A549 treated with DMSO at 1 μM for 4 hours (cell line): ENCODE measurements around the gene BLTP3A. TPM values are rescaled to one million over a fixed set of nuclear protein-coding genes. Genes with fewer than 3 reads are reported as not detected.

Source experiments
- total RNA-seq: library from RNA; stranded (reverse); fragments of 200-300 nt; extraction: Qiagen RNA extraction; gene quantifications from 5 replicates; pipeline ENCODE4 v1.2.3, GENCODE V29; 2022; ENCODE audit warnings: low read depth

BLTP3A gene, protein sequence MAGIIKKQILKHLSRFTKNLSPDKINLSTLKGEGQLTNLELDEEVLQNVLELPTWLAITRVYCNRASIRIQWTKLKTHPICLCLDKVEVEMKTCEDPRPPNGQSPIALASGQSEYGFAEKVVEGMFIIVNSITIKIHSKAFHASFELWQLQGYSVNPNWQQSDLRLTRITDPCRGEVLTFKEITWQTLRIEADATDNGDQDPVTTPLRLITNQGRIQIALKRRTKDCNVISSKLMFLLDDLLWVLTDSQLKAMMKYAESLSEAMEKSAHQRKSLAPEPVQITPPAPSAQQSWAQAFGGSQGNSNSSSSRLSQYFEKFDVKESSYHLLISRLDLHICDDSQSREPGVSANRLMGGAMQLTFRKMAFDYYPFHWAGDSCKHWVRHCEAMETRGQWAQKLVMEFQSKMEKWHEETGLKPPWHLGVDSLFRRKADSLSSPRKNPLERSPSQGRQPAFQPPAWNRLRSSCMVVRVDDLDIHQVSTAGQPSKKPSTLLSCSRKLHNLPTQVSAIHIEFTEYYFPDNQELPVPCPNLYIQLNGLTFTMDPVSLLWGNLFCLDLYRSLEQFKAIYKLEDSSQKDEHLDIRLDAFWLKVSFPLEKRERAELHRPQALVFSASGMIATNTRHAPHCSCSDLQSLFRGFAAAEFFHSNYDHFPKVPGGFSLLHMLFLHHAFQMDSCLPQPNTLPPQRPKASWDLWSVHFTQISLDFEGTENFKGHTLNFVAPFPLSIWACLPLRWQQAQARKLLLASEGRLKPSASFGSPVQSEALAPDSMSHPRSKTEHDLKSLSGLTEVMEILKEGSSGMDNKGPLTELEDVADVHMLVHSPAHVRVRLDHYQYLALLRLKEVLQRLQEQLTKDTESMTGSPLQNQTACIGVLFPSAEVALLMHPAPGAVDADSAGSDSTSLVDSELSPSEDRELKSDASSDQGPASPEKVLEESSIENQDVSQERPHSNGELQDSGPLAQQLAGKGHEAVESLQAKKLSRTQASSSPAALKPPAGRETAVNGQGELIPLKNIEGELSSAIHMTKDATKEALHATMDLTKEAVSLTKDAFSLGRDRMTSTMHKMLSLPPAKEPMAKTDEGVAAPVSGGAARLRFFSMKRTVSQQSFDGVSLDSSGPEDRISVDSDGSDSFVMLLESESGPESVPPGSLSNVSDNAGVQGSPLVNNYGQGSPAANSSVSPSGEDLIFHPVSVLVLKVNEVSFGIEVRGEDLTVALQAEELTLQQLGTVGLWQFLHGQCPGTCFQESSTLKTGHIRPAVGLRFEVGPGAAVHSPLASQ (N-terminal part only)
- 5.1 to 7.0 TPM (median 6.7 TPM) in 5 replicates for total RNA-seq

DNA sequence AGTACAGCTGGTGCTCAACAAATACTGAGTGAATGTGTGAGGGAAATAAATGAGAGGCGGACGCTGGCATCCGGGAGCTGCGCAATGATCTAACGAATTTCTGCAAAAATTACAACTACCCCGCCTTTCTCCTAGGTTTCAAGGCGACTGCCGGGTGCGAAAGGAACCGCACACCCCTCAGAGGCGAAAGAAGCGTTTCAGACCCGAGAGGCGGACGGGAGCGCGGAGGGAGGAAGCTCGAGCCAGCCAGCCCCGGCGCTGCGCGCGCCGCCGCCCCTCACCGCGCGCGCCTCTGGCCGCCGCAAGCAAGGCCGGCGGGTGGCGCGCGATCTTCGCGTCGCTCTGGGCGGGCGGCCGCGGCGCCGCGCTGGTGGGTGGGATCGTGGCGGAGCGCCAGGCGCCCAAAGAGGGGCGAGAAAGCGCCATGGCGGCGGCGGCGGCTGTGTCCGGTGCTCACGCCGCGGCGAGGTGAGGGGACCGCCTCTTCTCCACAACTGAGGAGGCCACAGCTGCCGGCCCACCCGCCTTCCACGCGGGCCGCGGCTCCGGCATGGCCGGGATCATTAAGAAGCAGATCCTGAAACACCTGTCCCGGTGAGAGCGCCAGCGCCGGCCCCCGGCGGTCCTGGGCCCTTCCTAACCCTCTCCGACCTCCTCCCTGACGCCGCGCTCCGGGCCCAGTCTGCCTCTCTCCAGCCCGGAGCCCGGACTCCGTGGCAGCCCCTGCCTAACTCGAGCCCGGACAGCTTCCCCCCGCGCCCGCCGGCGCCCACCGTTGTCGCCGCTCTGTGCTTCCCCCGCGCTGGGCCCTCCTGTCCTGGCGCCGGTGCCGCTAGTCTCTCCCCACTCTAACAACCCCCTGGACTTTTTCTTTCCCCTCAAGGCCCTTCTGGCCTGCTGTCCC, at the start of gene BLTP3A:
TSS of gene BLTP3A (plus strand) at position 383 of the 904 bp plus-strand sequence. CDS start at position 551, 168 bp downstream.

Other genes starting within 250 kb of the BLTP3A start
- gene SPDEF, start 235.8 kb upstream of the BLTP3A start, total RNA-seq, result 1.5 to 2.8 TPM (median 2.6 TPM) in 5 replicates
- 31.0 to 33.6 TPM (median 32.8 TPM) in 5 replicates for gene ILRUN, start 95.3 kb upstream of the BLTP3A start, total RNA-seq
- 187 to 222 TPM (median 201 TPM) in 5 replicates for gene SNRPC, start 34.6 kb upstream of the BLTP3A start, total RNA-seq
- gene TAF11, start 96.0 kb downstream of the BLTP3A start, total RNA-seq, result 19.3 to 21.7 TPM (median 20.3 TPM) in 5 replicates
- 5.6 to 8.1 TPM (median 7.7 TPM) in 5 replicates for gene ANKS1A, start 97.2 kb downstream of the BLTP3A start, total RNA-seq